C4-2B (cell line): ENCODE measurements around the gene PKMYT1.

Experiments
- H3K27ac ChIP-seq: fragments of 450-650 bp; 2 replicates; pipeline ENCODE4 v1.5.1; 2017
- ZFX ChIP-seq: fragments of 450-650 bp; IDR thresholded peaks from 2 replicates; pipeline ENCODE4 v1.6.1; 2017
- TF ChIP-seq, protein P1 (sequence below): fragments of 450-650 bp; conservative IDR thresholded peaks from 2 replicates; pipeline ENCODE4 v1.5.1; 2017; ENCODE audit warnings: mild to moderate bottlenecking

PKMYT1 gene

DNA sequence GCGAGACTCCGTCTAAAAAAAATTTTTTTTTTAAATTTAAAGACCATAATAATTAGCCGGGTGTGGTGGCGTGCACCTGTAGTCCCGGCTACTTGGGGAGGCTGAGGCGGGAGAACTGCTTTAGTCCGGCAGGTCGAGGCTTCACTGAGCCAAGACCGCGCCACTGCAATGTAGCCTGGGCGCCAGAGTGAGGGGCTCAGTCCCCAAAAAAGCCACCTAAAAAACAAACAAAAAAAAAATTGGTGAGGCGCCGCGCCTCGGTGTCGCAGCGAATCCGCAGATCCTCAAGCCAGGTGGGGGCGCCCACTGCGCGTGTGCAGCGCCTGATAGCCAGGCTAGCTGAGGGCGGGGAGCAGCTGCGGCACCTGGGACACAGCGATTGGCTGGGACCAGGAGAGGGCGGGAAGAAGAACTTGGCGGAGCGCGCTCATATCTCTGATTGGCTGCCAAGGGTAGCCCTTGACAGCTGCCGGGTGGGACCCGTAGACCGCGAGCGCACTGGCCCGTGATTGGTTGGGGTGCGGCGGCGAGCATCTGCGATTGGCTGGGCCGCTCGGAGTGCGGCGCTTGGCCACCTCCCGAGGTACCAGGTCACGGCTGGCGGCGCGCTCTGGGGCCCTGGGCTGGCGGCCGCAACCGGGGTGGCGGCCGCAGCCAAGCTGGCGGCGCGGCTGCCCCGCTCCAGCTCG is 23.5 kb upstream of the PKMYT1 start:
- TF ChIP-seq, protein P1, sequence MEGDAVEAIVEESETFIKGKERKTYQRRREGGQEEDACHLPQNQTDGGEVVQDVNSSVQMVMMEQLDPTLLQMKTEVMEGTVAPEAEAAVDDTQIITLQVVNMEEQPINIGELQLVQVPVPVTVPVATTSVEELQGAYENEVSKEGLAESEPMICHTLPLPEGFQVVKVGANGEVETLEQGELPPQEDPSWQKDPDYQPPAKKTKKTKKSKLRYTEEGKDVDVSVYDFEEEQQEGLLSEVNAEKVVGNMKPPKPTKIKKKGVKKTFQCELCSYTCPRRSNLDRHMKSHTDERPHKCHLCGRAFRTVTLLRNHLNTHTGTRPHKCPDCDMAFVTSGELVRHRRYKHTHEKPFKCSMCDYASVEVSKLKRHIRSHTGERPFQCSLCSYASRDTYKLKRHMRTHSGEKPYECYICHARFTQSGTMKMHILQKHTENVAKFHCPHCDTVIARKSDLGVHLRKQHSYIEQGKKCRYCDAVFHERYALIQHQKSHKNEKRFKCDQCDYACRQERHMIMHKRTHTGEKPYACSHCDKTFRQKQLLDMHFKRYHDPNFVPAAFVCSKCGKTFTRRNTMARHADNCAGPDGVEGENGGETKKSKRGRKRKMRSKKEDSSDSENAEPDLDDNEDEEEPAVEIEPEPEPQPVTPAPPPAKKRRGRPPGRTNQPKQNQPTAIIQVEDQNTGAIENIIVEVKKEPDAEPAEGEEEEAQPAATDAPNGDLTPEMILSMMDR = peak; percentile 74
- TF ChIP-seq ZFX = no peak
- H3K27ac ChIP-seq = peak overlapping the region; percentile 50; the same call in 1 of the 2 replicates

- TF ChIP-seq, protein P1 = no peak
- no peak for TF ChIP-seq ZFX
- H3K27ac ChIP-seq = no peak overlapping the region
Measured at GRCh38 chr16:3001316-3001715, 21.1 kb upstream of the PKMYT1 start.

DNA sequence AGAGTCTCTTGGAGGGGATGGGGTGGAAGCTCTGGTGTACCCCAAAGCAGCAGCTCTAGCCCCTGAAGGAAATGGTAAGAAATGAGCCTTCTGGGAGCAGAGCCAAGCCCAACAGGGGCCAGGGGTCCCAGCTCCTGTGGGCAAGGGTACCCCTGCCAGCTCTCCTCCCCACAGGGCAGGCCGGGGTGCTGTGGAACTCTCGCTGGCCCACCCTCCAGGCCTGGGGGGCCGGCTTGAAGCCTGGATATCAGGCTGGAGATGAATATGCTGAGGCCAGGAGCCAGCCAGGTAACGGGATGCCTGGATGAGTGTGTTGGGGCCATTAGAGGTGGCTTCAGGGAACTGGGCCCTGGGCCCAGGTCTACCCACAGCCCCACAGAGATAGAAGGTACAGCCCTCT is 20.3 kb upstream of the PKMYT1 start:
- H3K27ac ChIP-seq = no peak overlapping the region
- TF ChIP-seq ZFX = no peak
- TF ChIP-seq, protein P1 = no peak

GRCh38 chr16:2999929-3000328 is 19.7 kb upstream of the PKMYT1 start:
- no peak for TF ChIP-seq ZFX
- TF ChIP-seq, protein P1 = no peak
- H3K27ac ChIP-seq = no peak overlapping the region

GRCh38 chr16:2996298-2996697 is 16.1 kb upstream of the PKMYT1 start:
- no peak for TF ChIP-seq ZFX
- TF ChIP-seq, protein P1 = no peak
- H3K27ac ChIP-seq = no peak overlapping the region

- TF ChIP-seq ZFX = no peak
- TF ChIP-seq, protein P1 = no peak
- no peak overlapping the region for H3K27ac ChIP-seq
Measured at GRCh38 chr16:2992383-2993081, 12.3 kb upstream of the PKMYT1 start.

- TF ChIP-seq, protein P1 = no peak
- no peak for TF ChIP-seq ZFX
Measured at GRCh38 chr16:2991566-2992261, 11.5 kb upstream of the PKMYT1 start.

More at GRCh38 chr16:2991566-2992261, 11.5 kb upstream of the PKMYT1 start:
- H3K27ac ChIP-seq = peak overlapping the region; percentile 35; the same call in 1 of the 2 replicates
